ENCODE measurements around the gene GRM5.
"Not testable (repeated sequence)": the region's sequence is repeated elsewhere in the genome, so short reads cannot be mapped to it uniquely, and the experiment has no call there.

GRM5 gene

GRCh38 chr11:89065651-89066201 is at the start of gene GRM5:
GRM5 (minus strand) TSS chr11:89065982; CDS start chr11:89047872, 18,110 bp downstream.
- not testable (repeated sequence) for DNase-seq

- DNase-seq, result not testable (repeated sequence)
These were observed 32.2 kb upstream of the GRM5 start for GRCh38 chr11:89097956-89098355.

- DNase-seq, result not testable (repeated sequence)
These were observed 28.0 kb upstream of the GRM5 start for GRCh38 chr11:89093806-89094205.

GRCh38 chr11:89084951-89085350 is 19.2 kb upstream of the GRM5 start:
- not testable (repeated sequence) for DNase-seq

GRCh38 chr11:89070911-89071310 is 5.1 kb upstream of the GRM5 start:
- not testable (repeated sequence) for DNase-seq

- no peak for DNase-seq
These were observed 1.5 kb upstream of the GRM5 start for GRCh38 chr11:89067264-89067663.

DNA sequence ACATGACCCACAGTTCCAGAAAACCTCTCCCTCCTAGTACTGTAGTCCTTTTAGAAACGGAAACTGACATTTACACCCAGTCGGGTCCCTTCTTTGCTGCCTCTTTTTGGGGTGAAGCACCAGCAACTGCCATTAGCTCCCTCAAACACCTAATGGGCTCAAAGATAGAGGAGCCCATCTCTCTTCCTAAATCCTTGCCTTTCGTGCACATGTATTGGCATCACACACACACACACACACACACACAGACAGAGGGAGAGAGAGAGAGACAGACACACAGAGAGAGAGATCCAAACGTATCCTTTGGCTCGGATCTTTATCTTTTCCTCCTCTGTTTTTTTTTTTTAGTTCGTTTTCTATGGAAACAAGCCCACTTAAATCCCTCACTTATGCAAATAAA is 716 bp downstream of the GRM5 start:
- DNase-seq, result no peak

DNA sequence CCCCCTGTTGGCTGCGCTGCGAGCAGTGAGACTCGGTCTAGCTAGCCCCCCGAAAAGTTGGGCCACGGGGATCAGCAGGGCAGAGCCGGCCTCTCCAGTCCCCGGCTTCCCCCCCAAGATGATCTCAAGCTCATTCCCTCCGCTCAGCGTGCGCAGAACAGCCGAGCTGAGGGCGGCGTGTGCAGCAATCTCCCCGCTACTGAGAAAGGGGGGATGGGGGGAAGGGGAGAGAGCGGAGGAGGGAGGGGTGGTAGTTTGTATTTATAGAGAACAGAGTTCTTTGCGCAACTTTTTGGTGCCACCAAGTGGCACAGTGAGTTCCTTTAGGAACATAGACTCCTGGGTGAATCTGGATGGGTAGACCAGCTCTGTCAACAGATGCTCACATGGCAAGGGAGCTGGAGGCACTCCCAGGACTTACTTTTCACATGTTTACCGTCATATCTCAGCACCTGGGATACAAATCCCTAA is 2.3 kb downstream of the GRM5 start:
- DNase-seq, result not testable (repeated sequence)

DNA sequence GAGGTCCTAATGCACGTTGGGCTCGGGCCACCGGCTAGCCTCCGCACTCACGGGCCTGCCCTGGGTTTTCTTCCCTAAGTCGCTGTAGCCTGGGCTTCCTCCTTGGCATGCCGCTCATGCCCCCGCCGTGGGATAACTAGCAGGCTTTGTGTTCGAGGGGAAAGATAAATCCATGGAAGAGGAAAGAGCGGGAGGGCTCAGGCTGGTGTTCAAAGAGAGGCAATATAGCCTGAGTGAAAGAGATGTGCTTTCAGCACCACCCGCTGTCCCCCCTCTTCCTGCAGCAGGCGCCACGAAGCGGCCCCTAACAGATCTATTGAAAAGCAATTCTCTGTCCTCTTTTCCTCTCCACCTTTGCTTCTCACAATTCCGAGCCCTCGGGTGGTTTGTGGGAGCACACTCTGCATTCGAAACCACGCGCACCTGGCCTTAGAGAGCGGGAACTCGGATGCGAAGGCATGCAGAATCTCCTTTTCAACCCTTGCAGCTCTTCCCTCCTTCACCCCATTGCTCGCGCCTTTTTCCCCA is 2.9 kb downstream of the GRM5 start:
- DNase-seq, result not testable (repeated sequence)

GRCh38 chr11:89061839-89062238 is 3.9 kb downstream of the GRM5 start:
- DNase-seq, result not testable (repeated sequence)

- not testable (repeated sequence) for DNase-seq
These were observed 8.4 kb downstream of the GRM5 start for GRCh38 chr11:89057406-89057805.

GRCh38 chr11:89052220-89052619 is 13.6 kb downstream of the GRM5 start:
- no peak for DNase-seq

GRCh38 chr11:89047159-89047558 is 18.6 kb downstream of the GRM5 start:
- not testable (repeated sequence) for DNase-seq

- not testable (repeated sequence) for DNase-seq
These were observed 21.8 kb downstream of the GRM5 start for GRCh38 chr11:89043861-89044588.

DNA sequence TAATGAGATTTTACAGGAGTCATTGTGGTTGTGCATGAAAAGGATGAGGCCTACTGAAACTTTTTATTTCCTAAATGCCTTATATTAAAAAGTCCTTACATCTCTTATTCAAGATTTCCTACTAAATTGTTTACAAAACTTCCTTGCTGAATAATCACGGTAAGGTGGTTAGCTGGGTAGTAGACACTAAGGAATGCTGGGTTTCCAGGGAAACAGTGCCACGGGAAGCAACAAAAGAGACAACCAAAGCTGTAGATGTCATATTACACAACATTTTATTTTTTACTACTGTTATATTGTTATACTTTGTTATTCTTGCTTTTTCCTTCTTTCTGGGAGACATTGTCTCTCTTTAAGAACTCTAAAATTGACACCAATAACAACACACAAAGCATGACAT is 36.1 kb downstream of the GRM5 start:
- not testable (repeated sequence) for DNase-seq

DNA sequence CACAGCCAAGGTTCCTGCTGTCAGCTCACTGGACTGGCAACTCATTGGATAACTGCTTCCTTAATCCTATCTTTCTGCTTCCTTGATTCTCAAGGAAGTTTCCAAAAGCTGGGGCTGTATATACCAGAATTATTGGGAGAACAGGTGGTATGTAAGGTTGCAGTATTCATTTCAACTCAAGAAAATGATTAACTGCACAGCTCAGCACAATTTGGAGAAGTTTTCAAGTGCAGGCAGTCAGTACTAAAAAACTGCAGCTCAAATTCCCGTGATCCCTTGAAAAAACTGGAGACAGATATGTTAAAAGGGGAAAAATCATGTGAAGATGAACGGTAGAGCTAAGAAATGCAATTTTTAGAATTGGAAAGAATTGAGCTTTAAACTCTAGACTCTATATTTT is 44.4 kb downstream of the GRM5 start:
- no peak for DNase-seq

DNA sequence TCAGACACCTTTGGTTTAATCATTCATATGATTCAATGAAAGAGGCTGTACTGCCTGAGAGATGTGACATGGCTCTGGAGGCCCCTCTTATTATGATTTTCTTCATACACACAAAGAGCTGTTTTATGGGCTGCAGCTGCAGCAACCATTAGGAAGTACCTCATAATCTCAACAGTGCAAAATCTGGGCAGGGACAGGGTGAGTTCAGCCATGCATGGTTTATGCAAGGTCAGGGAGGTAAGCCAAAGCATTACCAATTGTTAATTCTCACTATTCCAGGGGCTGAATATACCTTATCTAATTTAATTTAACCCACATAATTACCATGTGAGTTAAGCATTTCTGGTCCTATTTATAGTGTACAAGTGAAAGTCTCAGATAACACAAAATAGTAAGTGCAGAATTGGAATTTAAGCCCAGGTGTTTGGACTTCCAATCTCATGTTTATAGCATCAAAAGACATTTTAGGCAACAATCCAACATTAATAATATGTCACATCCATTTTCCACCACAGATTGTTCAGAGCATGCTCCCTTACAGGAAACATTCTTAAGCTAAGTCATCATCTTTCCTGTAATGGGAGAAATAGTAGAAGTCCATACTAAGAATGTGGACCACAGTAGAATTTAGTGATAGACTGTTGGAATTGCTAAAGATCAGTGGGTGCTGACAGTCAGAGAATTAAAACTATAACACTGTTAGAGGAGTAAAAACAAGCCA is 45.8 kb downstream of the GRM5 start:
- DNase-seq, result not testable (repeated sequence)

DNA sequence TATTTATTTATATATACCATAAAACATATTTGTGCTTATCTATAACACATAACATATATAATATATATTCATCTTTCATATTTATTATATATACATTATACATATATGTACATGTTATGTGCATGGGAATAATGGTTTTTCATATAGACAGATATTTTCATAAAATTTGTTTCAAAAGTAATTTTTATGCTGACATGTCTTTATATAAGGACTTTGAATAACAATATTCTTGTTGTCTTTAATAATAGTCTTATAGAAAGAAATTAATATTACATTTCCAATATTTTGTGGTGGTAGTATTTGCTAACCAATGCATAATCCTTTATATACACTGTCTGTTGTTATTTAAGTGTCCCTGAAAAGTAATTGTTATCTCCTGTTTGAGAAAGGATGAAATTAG is 49.6 kb downstream of the GRM5 start:
- no peak for DNase-seq

DNA sequence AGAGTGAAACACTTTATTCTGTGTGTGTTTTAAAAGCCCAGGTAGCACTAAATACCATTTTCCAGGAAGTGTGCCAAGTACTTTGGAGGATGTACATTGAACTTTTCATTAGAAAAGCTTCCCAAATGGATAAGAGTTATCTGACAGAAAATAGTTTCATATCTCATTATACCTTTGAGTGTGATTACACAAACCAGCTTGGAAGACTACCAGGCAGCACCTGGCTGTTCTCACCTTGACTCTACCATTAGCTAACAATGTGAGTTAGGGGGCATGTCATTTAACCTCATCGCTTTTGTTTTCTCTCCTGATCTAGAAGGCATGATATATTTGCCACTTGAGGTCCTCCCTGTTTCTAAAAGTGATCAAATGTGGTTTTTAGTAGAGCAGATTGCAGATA is 50.2 kb downstream of the GRM5 start:
- DNase-seq, result no peak

DNA sequence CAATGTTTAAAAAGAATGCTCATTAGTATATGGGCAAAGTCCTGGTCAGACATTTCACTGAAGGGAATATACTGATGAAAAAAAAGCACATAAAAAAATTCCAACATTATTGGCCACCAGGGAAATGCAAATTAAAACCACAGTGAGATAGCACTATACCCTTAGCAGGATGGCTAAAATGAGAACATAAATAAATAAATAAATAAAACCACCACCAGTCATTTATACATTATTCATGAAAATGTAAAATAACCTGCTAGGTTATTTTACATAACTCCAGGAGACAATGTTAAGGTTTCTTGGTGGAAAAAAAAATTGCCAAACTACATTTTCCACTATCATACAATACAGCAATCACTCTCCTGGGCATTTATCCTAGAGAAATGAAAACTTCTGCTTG is 64.9 kb downstream of the GRM5 start:
- DNase-seq, result not testable (repeated sequence)

DNA sequence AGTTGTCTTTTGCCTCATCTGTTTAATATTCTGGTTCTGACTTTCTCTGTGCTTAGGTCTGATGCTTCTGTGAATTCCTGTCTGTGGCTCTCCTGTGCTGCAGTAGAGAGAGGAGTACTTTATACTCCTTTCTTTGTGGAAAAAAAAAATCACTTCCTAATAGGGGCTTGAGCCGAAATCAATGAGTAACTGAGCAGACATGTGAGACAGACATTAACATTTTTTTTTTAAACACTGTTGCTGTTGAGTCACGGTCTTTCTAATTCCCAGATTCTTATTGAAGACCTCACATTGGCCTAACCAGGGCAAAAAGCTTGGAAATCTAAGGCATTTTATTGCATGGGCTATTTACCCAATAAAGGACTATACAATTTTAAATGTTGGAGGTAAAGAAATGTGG is 86.1 kb downstream of the GRM5 start:
- DNase-seq, result no peak

DNA sequence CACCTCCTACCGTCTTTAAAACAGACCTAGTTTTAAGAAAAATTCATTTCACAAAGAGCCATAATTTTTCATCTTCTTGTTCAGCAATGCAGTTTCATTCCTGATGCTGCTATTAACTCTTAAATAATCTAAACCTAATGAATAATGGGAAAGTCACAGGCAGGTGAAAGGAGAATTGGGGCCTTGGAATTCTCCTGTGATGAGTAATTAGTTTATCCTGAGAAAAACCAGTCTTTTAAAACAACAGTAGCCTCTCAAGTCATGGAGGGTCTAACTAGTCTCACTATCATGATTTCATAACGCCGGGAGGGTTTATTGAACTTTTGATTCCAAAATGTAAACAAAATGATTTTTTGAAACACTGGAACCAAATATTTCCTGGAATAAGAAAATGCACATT is 86.8 kb downstream of the GRM5 start:
- DNase-seq, result not testable (repeated sequence)

GRCh38 chr11:88975441-88975840 is 90.3 kb downstream of the GRM5 start:
- not testable (repeated sequence) for DNase-seq

GRCh38 chr11:88972210-88972609 is 93.6 kb downstream of the GRM5 start:
- no peak for DNase-seq

All from stimulated activated CD4-positive, alpha-beta T cell treated with anti-CD3 and anti-CD28 coated beads, Interleukin-4, amount 100 ng/mL, for 4 hours (primary cell).